K562 (cell line): ENCODE results near the gene AHSG. TPM values are rescaled to one million over a fixed set of nuclear protein-coding genes. Genes with fewer than 3 reads are reported as not detected.

Experiments
- ARID3A ChIP-seq: IDR thresholded peaks from 2 replicates; pipeline ENCODE4 v1.6.1; 2012; ENCODE audit warnings: low read depth, low read length, improper control_type of control experiment, borderline replicate concordance
- CAMTA2 ChIP-seq: fragments of 250-450 bp; sonication (Bioruptor Pico); conservative IDR thresholded peaks from 2 replicates; pipeline ENCODE4 v1.5.1; 2022
- CREB1 ChIP-seq, 2 experiments: sonication (generic) in 1 of 2; formaldehyde crosslinking in 1 of 2; IDR thresholded peaks; 2 replicates each; pipeline versions ENCODE4 v1.6.1 to v1.8.0; 2012 to 2022; ENCODE audit warnings: inconsistent platforms in 1 of 2, mild to moderate bottlenecking in 1 of 2, missing genetic modification reagents in 1 of 2, moderate library complexity in 1 of 2
- GTF2A2 ChIP-seq: IDR thresholded peaks from 2 replicates; pipeline ENCODE4 v1.6.1; 2016; ENCODE audit warnings: mild to moderate bottlenecking, missing genetic modification characterization, missing compliant biosample characterization
- POLR2G ChIP-seq: fragments of 200-400 bp; formaldehyde crosslinking; IDR thresholded peaks from 2 replicates; pipeline ENCODE4 v1.6.1; 2017; ENCODE audit warnings: low read depth, mild to moderate bottlenecking, antibody characterized with exemption, low read length, moderate library complexity
- PRDM10 ChIP-seq: fragments of 450-650 bp; IDR thresholded peaks from 2 replicates; pipeline ENCODE4 v1.6.1; 2018; ENCODE audit not compliant: partially characterized antibody
- ZNF12 ChIP-seq: sonication (generic); formaldehyde crosslinking; IDR thresholded peaks from 2 replicates; pipeline ENCODE4 v1.4.0; 2020; ENCODE audit warnings: mild to moderate bottlenecking, missing genetic modification reagents
- polyA plus RNA-seq, 8 experiments: library from polyadenylated mRNA; depleted of rRNA in 4 of 8; stranded (reverse) in 5 of 8; unstranded in 3 of 8; fragments of >200 nt; fragmentation: Nextera tagmentation in 2 of 8; fragmentation: Illumina TruSeq in 1 of 8; extraction: Ambion mirVana in 2 of 8; extraction: Trizol in 1 of 8; gene quantifications; 2 replicates each; pipeline versions ENCODE4 v1.2.1 to v1.2.3, GENCODE V29; 2011 to 2014; ENCODE audit warnings: inconsistent platforms in 1 of 8, missing spikeins in 1 of 8
- total RNA-seq, 7 experiments: library from RNA; depleted of rRNA in 6 of 7; stranded (reverse); fragments of >200 nt in 6 of 7; fragmentation: Illumina TruSeq in 2 of 7; extraction: Trizol in 2 of 7; gene quantifications; 2 replicates each; pipeline versions ENCODE4 v1.2.1 to v1.2.3, GENCODE V29; 2011 to 2021; ENCODE audit warnings: low replicate concordance in 1 of 7
- TF ChIP-seq, protein P1 (sequence below): fragments of 450-650 bp; IDR thresholded peaks from 2 replicates; pipeline ENCODE4 v1.6.1; 2016; ENCODE audit warnings: mild to moderate bottlenecking, moderate library complexity

Gene AHSG
- total and polyA plus RNA-seq, 9 of the 15 experiments (the other 6 are each of a cell fraction or from before 2014, with no cell fraction given), result 0.69 TPM; not detected in 8

DNA sequence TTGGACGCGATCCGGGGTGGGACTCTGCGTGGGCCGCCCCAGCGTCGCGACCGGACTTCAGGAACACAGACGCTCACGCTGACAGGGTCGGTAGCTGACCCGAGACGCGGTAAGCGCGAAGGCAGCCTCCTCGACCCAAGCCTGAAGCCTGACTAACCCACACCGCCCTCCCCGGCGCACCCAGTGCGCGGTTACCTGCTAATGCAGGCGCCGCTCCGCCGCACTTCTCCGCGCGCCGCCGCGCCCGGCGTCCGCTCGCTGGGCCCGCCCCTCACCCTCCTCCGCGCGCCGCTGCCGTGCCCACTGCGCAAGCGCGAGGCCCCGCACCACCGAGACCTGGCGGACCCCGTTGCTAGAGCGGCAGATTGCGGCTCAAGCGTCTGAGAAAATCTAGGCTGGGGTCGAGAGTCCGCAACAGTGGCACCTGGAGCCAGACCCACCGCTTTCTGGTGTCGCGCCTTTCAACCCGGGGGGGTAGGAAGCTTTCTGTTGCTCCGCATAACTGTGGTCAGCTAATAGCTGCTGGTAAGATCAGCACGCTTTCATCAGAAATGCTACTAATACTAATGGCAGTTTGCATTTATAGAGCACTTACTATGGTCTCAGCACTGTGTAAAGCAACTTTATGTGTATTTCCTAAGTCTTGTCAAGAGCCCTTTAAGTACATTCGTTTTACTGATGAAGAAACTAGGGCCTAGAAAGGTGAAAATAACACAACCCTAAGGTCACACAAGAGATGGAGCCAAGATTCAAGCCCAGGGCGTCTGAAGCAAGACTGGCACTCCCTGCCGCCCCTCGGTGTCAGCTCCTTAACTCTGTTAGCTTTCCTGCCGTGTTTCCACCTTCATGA, 45.6 kb upstream of the AHSG start, which contains the start of gene TBCCD1 (continued):
- no peak for TF ChIP-seq PRDM10
- TF ChIP-seq, protein P1, sequence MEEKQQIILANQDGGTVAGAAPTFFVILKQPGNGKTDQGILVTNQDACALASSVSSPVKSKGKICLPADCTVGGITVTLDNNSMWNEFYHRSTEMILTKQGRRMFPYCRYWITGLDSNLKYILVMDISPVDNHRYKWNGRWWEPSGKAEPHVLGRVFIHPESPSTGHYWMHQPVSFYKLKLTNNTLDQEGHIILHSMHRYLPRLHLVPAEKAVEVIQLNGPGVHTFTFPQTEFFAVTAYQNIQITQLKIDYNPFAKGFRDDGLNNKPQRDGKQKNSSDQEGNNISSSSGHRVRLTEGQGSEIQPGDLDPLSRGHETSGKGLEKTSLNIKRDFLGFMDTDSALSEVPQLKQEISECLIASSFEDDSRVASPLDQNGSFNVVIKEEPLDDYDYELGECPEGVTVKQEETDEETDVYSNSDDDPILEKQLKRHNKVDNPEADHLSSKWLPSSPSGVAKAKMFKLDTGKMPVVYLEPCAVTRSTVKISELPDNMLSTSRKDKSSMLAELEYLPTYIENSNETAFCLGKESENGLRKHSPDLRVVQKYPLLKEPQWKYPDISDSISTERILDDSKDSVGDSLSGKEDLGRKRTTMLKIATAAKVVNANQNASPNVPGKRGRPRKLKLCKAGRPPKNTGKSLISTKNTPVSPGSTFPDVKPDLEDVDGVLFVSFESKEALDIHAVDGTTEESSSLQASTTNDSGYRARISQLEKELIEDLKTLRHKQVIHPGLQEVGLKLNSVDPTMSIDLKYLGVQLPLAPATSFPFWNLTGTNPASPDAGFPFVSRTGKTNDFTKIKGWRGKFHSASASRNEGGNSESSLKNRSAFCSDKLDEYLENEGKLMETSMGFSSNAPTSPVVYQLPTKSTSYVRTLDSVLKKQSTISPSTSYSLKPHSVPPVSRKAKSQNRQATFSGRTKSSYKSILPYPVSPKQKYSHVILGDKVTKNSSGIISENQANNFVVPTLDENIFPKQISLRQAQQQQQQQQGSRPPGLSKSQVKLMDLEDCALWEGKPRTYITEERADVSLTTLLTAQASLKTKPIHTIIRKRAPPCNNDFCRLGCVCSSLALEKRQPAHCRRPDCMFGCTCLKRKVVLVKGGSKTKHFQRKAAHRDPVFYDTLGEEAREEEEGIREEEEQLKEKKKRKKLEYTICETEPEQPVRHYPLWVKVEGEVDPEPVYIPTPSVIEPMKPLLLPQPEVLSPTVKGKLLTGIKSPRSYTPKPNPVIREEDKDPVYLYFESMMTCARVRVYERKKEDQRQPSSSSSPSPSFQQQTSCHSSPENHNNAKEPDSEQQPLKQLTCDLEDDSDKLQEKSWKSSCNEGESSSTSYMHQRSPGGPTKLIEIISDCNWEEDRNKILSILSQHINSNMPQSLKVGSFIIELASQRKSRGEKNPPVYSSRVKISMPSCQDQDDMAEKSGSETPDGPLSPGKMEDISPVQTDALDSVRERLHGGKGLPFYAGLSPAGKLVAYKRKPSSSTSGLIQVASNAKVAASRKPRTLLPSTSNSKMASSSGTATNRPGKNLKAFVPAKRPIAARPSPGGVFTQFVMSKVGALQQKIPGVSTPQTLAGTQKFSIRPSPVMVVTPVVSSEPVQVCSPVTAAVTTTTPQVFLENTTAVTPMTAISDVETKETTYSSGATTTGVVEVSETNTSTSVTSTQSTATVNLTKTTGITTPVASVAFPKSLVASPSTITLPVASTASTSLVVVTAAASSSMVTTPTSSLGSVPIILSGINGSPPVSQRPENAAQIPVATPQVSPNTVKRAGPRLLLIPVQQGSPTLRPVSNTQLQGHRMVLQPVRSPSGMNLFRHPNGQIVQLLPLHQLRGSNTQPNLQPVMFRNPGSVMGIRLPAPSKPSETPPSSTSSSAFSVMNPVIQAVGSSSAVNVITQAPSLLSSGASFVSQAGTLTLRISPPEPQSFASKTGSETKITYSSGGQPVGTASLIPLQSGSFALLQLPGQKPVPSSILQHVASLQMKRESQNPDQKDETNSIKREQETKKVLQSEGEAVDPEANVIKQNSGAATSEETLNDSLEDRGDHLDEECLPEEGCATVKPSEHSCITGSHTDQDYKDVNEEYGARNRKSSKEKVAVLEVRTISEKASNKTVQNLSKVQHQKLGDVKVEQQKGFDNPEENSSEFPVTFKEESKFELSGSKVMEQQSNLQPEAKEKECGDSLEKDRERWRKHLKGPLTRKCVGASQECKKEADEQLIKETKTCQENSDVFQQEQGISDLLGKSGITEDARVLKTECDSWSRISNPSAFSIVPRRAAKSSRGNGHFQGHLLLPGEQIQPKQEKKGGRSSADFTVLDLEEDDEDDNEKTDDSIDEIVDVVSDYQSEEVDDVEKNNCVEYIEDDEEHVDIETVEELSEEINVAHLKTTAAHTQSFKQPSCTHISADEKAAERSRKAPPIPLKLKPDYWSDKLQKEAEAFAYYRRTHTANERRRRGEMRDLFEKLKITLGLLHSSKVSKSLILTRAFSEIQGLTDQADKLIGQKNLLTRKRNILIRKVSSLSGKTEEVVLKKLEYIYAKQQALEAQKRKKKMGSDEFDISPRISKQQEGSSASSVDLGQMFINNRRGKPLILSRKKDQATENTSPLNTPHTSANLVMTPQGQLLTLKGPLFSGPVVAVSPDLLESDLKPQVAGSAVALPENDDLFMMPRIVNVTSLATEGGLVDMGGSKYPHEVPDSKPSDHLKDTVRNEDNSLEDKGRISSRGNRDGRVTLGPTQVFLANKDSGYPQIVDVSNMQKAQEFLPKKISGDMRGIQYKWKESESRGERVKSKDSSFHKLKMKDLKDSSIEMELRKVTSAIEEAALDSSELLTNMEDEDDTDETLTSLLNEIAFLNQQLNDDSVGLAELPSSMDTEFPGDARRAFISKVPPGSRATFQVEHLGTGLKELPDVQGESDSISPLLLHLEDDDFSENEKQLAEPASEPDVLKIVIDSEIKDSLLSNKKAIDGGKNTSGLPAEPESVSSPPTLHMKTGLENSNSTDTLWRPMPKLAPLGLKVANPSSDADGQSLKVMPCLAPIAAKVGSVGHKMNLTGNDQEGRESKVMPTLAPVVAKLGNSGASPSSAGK, result no peak
- peak; percentile 99 for TF ChIP-seq POLR2G
- TF ChIP-seq GTF2A2 (tag), result no peak
- TF ChIP-seq ARID3A, result no peak
- TF ChIP-seq CAMTA2 (CRISPR knock-in tag), result 0 out of 2 replicates have a peak, but pooled peaks have one; percentile 39
- TF ChIP-seq CREB1 (IDR thresholded peaks at IDR 0.05), result peak; percentile 84
- peak; percentile 70; the same call in 1 of the 2 replicates for TF ChIP-seq CREB1 (CRISPR knock-in tag; IDR thresholded peaks at IDR 0.05)
- peak; percentile 44; the same call in 1 of the 2 replicates for TF ChIP-seq ZNF12 (CRISPR knock-in tag)
